K562 (cell line): ENCODE results near the gene STYXL1. TPM values are rescaled to one million over a fixed set of nuclear protein-coding genes. Genes with fewer than 3 reads are reported as not detected.

Source experiments
- CREB1 ChIP-seq, 2 experiments: sonication (generic) in 1 of 2; formaldehyde crosslinking in 1 of 2; IDR thresholded peaks; 2 replicates each; pipeline versions ENCODE4 v1.6.1 to v1.8.0; 2012 to 2022; ENCODE audit warnings: inconsistent platforms in 1 of 2, mild to moderate bottlenecking in 1 of 2, missing genetic modification reagents in 1 of 2, moderate library complexity in 1 of 2
- ELF4 ChIP-seq: fragments of 450-650 bp; formaldehyde crosslinking; IDR thresholded peaks from 2 replicates; pipeline ENCODE4 v1.4.0; 2022; ENCODE audit warnings: missing genetic modification characterization
- GTF2F1 ChIP-seq: IDR thresholded peaks from 2 replicates; pipeline ENCODE4 v1.6.1; 2011; ENCODE audit warnings: low read depth, low read length, improper control_type of control experiment
- HEY1 ChIP-seq: fragments of 250-450 bp; sonication (Bioruptor Pico); IDR thresholded peaks from 2 replicates; pipeline ENCODE4 v1.5.0; 2020; ENCODE audit warnings: mild to moderate bottlenecking, moderate library complexity, borderline replicate concordance
- IRF2 ChIP-seq: sonication (generic); formaldehyde crosslinking; IDR thresholded peaks from 2 replicates; pipeline ENCODE4 v1.8.1; 2022; ENCODE audit warnings: mild to moderate bottlenecking, missing genetic modification reagents
- MXI1 ChIP-seq: IDR thresholded peaks from 2 replicates; pipeline ENCODE4 v1.6.1; 2011; ENCODE audit warnings: low read depth, mild to moderate bottlenecking, improper control_type of control experiment, low read length
- NFYB ChIP-seq: IDR thresholded peaks from 2 replicates; pipeline ENCODE4 v1.6.1; 2011; ENCODE audit warnings: mild to moderate bottlenecking, moderate library complexity; ENCODE audit not compliant: insufficient read length; ENCODE audit errors: extremely low read depth
- PHF21A ChIP-seq: fragments of 450-650 bp; IDR thresholded peaks from 2 replicates; pipeline ENCODE4 v1.6.1; 2017; ENCODE audit warnings: low read depth, borderline replicate concordance
- RB1 ChIP-seq: fragments of 450-650 bp; IDR thresholded peaks from 2 replicates; pipeline ENCODE4 v1.6.1; 2017; ENCODE audit warnings: low read depth, mild to moderate bottlenecking
- STAG1 ChIP-seq: sonication (generic); formaldehyde crosslinking; IDR thresholded peaks from 2 replicates; pipeline ENCODE4 v1.5.0; 2020; ENCODE audit warnings: missing genetic modification reagents, borderline replicate concordance
- TARDBP ChIP-seq: fragments of 450-650 bp; IDR thresholded peaks from 2 replicates; pipeline ENCODE4 v1.6.1; 2016
- TOE1 ChIP-seq, 2 experiments: fragments of 450-650 bp in 1 of 2; sonication (generic) in 1 of 2; formaldehyde crosslinking in 1 of 2; IDR thresholded peaks; 2 replicates each; pipeline versions ENCODE4 v1.7.1 to v1.8.0; 2016 to 2022; ENCODE audit warnings: borderline replicate concordance in 2 of 2, mild to moderate bottlenecking in 2 of 2, antibody characterized with exemption in 1 of 2, inconsistent platforms in 1 of 2, low read depth in 1 of 2, missing genetic modification reagents in 1 of 2, moderate library complexity in 1 of 2
- ZBED1 ChIP-seq: IDR thresholded peaks from 2 replicates; pipeline ENCODE4 v1.6.1; 2014
- ZKSCAN3 ChIP-seq: fragments of 250-450 bp; sonication (Bioruptor Pico); IDR thresholded peaks from 2 replicates; pipeline ENCODE4 v1.4.0; 2020
- ZNF124 ChIP-seq: sonication (generic); formaldehyde crosslinking; IDR thresholded peaks from 2 replicates; pipeline ENCODE4 v1.8.1; 2022; ENCODE audit warnings: missing genetic modification reagents
- polyA plus RNA-seq, 8 experiments: library from polyadenylated mRNA; depleted of rRNA in 4 of 8; stranded (reverse) in 5 of 8; unstranded in 3 of 8; fragments of >200 nt; fragmentation: Nextera tagmentation in 2 of 8; fragmentation: Illumina TruSeq in 1 of 8; extraction: Ambion mirVana in 2 of 8; extraction: Trizol in 1 of 8; gene quantifications; 2 replicates each; pipeline versions ENCODE4 v1.2.1 to v1.2.3, GENCODE V29; 2011 to 2014; ENCODE audit warnings: inconsistent platforms in 1 of 8, missing spikeins in 1 of 8
- total RNA-seq, 7 experiments: library from RNA; depleted of rRNA in 6 of 7; stranded (reverse); fragments of >200 nt in 6 of 7; fragmentation: Illumina TruSeq in 2 of 7; extraction: Trizol in 2 of 7; gene quantifications; 2 replicates each; pipeline versions ENCODE4 v1.2.1 to v1.2.3, GENCODE V29; 2011 to 2021; ENCODE audit warnings: low replicate concordance in 1 of 7
- TF ChIP-seq, protein P1 (sequence below), 2 experiments: fragments of 450-650 bp; formaldehyde crosslinking in 1 of 2; IDR thresholded peaks; 2 replicates each; pipeline versions ENCODE4 v1.4.0 to v1.6.1; 2014 to 2020; ENCODE audit warnings: mild to moderate bottlenecking in 2 of 2, borderline replicate concordance in 1 of 2, low read depth in 1 of 2
- TF ChIP-seq, protein P2 (sequence below): sonication (generic); formaldehyde crosslinking; IDR thresholded peaks from 2 replicates; pipeline ENCODE4 v1.8.0; 2022; ENCODE audit warnings: missing genetic modification reagents, mild to moderate bottlenecking, borderline replicate concordance
- TF ChIP-seq, protein P3 (sequence below): sonication (generic); IDR thresholded peaks from 2 replicates; pipeline ENCODE4 v1.6.1; 2016

STYXL1 gene
- total and polyA plus RNA-seq, 9 of the 15 experiments (the other 6 are each of a cell fraction or from before 2014, with no cell fraction given): 36.5 to 97.2 (median 49.9) TPM

DNA sequence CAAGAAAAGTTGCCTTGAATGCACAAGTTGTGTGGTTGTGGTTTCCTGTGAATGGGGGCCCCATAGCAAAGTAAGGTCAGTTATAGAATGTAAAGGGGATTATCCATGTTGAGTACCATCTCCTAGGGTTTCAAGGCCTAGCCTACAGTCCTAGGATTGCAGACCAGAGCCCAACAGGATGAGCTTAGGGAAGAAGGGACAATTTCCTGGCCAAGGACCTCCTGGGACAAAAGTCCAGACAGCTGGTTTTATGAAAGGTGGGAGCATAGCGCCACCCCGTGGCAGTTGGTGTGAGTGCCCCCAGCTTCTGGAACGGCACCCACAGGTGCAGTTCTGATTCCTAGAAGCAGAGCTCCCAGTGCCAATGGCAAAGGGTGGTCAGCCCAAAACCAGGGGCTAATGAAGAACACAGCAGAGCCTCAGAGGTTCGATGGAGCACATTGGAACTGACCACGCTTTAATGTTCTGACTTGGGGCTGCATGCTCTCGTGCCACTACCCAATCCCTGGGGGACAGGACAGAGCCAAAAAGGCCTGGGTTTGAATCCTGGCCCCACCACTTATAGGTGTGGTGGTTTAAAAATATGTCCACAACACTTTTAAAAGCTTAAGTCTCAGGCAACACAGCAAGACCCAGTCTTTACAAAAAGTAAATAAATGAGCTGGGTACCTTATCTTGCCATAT, 27.6 kb downstream of the STYXL1 start (continued):
- TF ChIP-seq, protein P1, sequence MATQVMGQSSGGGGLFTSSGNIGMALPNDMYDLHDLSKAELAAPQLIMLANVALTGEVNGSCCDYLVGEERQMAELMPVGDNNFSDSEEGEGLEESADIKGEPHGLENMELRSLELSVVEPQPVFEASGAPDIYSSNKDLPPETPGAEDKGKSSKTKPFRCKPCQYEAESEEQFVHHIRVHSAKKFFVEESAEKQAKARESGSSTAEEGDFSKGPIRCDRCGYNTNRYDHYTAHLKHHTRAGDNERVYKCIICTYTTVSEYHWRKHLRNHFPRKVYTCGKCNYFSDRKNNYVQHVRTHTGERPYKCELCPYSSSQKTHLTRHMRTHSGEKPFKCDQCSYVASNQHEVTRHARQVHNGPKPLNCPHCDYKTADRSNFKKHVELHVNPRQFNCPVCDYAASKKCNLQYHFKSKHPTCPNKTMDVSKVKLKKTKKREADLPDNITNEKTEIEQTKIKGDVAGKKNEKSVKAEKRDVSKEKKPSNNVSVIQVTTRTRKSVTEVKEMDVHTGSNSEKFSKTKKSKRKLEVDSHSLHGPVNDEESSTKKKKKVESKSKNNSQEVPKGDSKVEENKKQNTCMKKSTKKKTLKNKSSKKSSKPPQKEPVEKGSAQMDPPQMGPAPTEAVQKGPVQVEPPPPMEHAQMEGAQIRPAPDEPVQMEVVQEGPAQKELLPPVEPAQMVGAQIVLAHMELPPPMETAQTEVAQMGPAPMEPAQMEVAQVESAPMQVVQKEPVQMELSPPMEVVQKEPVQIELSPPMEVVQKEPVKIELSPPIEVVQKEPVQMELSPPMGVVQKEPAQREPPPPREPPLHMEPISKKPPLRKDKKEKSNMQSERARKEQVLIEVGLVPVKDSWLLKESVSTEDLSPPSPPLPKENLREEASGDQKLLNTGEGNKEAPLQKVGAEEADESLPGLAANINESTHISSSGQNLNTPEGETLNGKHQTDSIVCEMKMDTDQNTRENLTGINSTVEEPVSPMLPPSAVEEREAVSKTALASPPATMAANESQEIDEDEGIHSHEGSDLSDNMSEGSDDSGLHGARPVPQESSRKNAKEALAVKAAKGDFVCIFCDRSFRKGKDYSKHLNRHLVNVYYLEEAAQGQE (IDR thresholded peaks at IDR 0.05; ENCODE audit: borderline replicate concordance): peak; percentile 94
- TF ChIP-seq, protein P1 (CRISPR knock-in tag; IDR thresholded peaks at IDR 0.05; ENCODE audit: low read depth): no peak
- TF ChIP-seq, protein P2, sequence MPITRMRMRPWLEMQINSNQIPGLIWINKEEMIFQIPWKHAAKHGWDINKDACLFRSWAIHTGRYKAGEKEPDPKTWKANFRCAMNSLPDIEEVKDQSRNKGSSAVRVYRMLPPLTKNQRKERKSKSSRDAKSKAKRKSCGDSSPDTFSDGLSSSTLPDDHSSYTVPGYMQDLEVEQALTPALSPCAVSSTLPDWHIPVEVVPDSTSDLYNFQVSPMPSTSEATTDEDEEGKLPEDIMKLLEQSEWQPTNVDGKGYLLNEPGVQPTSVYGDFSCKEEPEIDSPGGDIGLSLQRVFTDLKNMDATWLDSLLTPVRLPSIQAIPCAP (CRISPR knock-in tag): no peak
- no peak for TF ChIP-seq GTF2F1
- TF ChIP-seq CREB1 (IDR thresholded peaks at IDR 0.05): no peak
- TF ChIP-seq CREB1 (CRISPR knock-in tag; IDR thresholded peaks at IDR 0.05): no peak
- no peak for TF ChIP-seq ZNF124 (CRISPR knock-in tag)
- TF ChIP-seq STAG1 (CRISPR knock-in tag): peak; percentile 94
- no peak for TF ChIP-seq ZKSCAN3
- TF ChIP-seq HEY1 (CRISPR knock-in tag): no peak
- TF ChIP-seq MXI1: no peak
- TF ChIP-seq, protein P3, sequence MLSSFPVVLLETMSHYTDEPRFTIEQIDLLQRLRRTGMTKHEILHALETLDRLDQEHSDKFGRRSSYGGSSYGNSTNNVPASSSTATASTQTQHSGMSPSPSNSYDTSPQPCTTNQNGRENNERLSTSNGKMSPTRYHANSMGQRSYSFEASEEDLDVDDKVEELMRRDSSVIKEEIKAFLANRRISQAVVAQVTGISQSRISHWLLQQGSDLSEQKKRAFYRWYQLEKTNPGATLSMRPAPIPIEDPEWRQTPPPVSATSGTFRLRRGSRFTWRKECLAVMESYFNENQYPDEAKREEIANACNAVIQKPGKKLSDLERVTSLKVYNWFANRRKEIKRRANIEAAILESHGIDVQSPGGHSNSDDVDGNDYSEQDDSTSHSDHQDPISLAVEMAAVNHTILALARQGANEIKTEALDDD: no peak
- TF ChIP-seq TARDBP: 0 out of 2 replicates have a peak, but pooled peaks have one; percentile 62
- peak; percentile 52; the same call in 1 of the 2 replicates for TF ChIP-seq RB1
- TF ChIP-seq ZBED1: no peak
- no peak for TF ChIP-seq PHF21A
- TF ChIP-seq TOE1 (IDR thresholded peaks at IDR 0.05; ENCODE audit: borderline replicate concordance): no peak
- no peak for TF ChIP-seq TOE1 (CRISPR knock-in tag; IDR thresholded peaks at IDR 0.05; ENCODE audit: borderline replicate concordance, low read depth)
- no peak for TF ChIP-seq NFYB
- TF ChIP-seq IRF2 (CRISPR knock-in tag): no peak
- no peak for TF ChIP-seq ELF4 (CRISPR knock-in tag)
